HFFc6 (cell line): ENCODE measurements around the gene IFNG. TPM values are rescaled to one million over a fixed set of nuclear protein-coding genes. Genes with fewer than 3 reads are reported as not detected.

Experiments used
- DNase-seq: peaks from one replicate; pipeline ENCODE4 v3.0.0-alpha.2; 2018
- H3K27ac Mint-ChIP-seq: 2 replicates; pipeline ENCODE4 v1.8.0; 2020; ENCODE audit warnings: mild to moderate bottlenecking, mixed read lengths
- H3K27me3 Mint-ChIP-seq: 2 replicates; pipeline ENCODE4 v1.8.0; 2021; ENCODE audit warnings: mild to moderate bottlenecking, moderate library complexity, mixed read lengths; ENCODE audit not compliant: insufficient read depth
- H3K36me3 Mint-ChIP-seq: 2 replicates; pipeline ENCODE4 v1.8.0; 2021; ENCODE audit warnings: low read depth, mixed read lengths
- H3K4me1 Mint-ChIP-seq: 2 replicates; pipeline ENCODE4 v1.8.0; 2020; ENCODE audit warnings: low read depth, mixed read lengths
- H3K4me3 Mint-ChIP-seq: 2 replicates; pipeline ENCODE4 v1.8.0; 2020; ENCODE audit warnings: mild to moderate bottlenecking, moderate library complexity, mixed read lengths
- H3K9me3 Mint-ChIP-seq: 2 replicates; pipeline ENCODE4 v1.8.0; 2020; ENCODE audit warnings: mild to moderate bottlenecking, mixed read lengths
- CTCF ChIP-seq: fragments of 200-600 bp; sonication (generic); IDR thresholded peaks from 2 replicates; pipeline ENCODE4 v1.5.0; 2021; ENCODE audit warnings: antibody characterized with exemption, mild to moderate bottlenecking
- total RNA-seq, 6 experiments: library from RNA; stranded (reverse); fragmentation: NEBNext Ultra II Directional; extraction: Animal tissue kit (Norgen Biotek cat#: 25700); gene quantifications; 2 replicates in 1 of 6; 3 replicates in 5 of 6; pipeline ENCODE4 v1.2.3, GENCODE V29; 2021

IFNG gene
- total RNA-seq, 6 experiments from 2014 or later = not detected

DNA sequence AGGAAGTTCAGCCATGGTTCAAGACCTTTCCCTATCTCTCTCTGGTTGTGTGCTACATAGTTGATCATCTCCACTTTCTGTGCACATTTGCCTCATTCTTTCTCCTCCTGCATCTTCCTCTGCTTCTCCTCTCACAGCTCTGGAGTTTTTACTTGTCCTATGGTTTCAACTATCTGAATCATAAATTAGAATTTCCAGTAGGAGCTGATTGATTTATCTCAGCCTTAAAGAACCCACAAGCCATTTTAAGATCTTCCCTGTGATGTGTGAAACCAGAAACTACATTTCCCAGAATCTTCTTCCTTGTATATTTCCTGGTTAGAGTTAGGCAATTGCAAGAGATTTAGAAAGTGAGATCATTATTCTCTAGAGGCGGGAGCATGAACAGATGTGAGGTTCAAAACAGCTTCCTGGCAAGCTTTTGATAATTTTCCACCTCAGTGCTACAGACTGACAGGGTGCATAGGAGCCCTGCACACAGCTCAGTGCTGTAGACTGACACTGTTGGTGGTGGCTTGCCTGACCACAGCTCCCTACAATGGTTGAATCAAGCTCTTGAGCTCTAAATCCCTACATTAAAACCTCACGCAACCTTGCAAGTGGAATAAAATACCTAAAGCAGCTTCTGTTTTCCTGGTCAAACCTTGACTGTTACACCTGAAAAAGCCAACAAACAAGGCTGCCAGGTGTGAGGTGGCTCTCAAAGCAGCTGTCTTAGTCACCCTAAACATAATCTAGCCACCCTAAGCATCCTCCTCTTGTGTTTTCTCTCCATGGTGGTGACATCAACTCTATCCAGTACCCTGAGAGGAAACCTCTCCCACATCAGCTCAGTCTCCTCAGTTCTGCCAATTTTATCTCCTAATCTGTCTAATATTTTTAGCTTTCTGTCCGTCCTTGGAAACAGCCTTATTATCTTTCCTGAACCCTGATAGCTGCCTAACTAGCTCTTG is 21.5 kb upstream of the IFNG start:
- H3K27me3 Mint-ChIP-seq = peaks cover 12% of the 10 kb centered on the region
- DNase-seq = no peak
- no peaks in the 10 kb centered on the region for H3K36me3 Mint-ChIP-seq
- H3K9me3 Mint-ChIP-seq = no peaks in the 10 kb centered on the region
- H3K27ac Mint-ChIP-seq = no peak overlapping the region
- no peak for TF ChIP-seq CTCF
- H3K4me1 Mint-ChIP-seq = no peaks in the 10 kb centered on the region
- H3K4me3 Mint-ChIP-seq = no peak overlapping the region

DNA sequence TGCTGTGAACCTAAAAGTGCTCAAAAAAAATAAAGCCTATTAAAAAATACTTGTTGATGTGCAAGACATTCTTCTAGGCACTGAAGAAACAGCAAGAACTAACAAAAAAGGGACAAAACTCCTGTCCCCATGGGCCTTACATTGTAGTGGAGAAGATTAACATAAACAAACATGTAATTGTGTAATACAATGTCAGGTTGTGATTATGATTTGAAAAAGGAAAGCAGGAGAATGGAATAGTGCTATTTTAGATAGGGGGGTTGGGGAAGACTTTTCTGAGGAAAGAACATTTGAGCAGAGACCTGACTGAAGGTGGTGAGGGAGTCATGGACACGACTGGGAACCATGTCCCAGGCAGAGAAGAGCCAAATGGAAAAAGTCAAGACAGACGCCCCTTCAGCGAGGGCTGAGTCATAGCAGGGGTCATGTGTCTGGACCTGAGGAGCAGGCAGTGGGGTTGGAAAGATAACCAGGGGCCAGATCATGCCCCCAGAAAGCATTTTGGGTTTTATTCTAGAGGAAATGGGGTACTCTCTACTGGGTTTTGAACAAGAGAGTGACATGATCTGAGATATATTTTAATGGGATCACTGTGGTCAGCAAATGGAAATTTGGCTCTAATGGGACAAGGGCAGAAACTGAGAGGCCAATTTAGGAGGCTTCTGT is 19.4 kb upstream of the IFNG start:
- no peaks in the 10 kb centered on the region for H3K36me3 Mint-ChIP-seq
- DNase-seq = no peak
- H3K4me3 Mint-ChIP-seq = no peak overlapping the region
- TF ChIP-seq CTCF = no peak
- peaks cover 6% of the 10 kb centered on the region for H3K27me3 Mint-ChIP-seq
- H3K4me1 Mint-ChIP-seq = no peaks in the 10 kb centered on the region
- no peaks in the 10 kb centered on the region for H3K9me3 Mint-ChIP-seq
- no peak overlapping the region for H3K27ac Mint-ChIP-seq

DNA sequence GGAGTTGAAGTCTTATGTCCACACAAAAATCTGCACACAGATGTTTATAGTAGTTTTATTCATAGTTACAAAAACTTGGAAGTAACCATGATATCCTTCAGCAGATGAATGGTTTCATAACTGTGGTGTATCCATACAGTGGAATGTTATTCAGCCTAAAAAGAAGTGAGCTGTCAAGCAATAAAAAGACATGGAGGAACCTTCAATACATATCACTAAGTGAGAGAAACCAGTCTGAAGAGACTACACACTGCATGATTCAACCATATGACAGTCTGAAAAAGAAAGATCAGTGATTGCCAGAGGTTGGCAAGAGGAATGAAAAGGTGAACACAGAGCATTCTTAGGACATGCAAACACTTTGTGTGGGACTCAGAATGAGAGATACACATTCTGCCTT is 18.6 kb upstream of the IFNG start:
- Mint-ChIP-seq H3K36me3 (no peaks in the 10 kb centered on the region), H3K27ac (no peak overlapping the region), H3K9me3 (no peaks in the 10 kb centered on the region), H3K4me1 (no peaks in the 10 kb centered on the region), H3K4me3 (no peak overlapping the region), H3K27me3 (peaks cover 3% of the 10 kb centered on the region)
- TF ChIP-seq CTCF = no peak
- no peak for DNase-seq

DNA sequence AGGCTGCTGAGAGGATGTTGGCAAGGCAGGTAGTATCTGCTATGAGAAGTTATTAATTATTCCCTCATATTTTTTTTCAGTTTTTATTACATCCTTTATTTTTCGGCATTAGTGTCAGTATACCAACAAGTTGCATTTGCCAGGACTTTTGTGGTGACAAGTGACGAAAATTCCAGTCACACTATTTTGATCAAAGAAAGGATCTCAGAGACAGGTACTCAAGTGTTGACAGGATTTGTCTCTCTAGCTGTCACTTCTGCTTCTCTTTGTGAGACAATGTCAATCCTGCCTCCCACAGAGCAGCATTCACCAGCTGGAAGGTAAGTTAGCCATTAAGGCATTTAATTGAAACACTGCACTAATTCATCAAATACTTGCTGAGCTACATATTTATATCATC is 18.0 kb upstream of the IFNG start:
- H3K9me3 Mint-ChIP-seq = no peaks in the 10 kb centered on the region
- no peak for TF ChIP-seq CTCF
- H3K4me3 Mint-ChIP-seq = no peak overlapping the region
- no peak overlapping the region for H3K27ac Mint-ChIP-seq
- H3K36me3 Mint-ChIP-seq = no peaks in the 10 kb centered on the region
- H3K4me1 Mint-ChIP-seq = no peaks in the 10 kb centered on the region
- DNase-seq = no peak
- H3K27me3 Mint-ChIP-seq = peaks cover 3% of the 10 kb centered on the region

- Mint-ChIP-seq H3K27me3 (no peaks in the 10 kb centered on the region; the same call in none of the 2 replicates), H3K4me1 (no peaks in the 10 kb centered on the region)
Measured at GRCh38 chr12:68176257-68176656, 16.7 kb upstream of the IFNG start.

More at GRCh38 chr12:68176257-68176656, 16.7 kb upstream of the IFNG start:
- DNase-seq = no peak
- Mint-ChIP-seq H3K9me3 (no peaks in the 10 kb centered on the region), H3K4me3 (no peak overlapping the region), H3K36me3 (no peaks in the 10 kb centered on the region), H3K27ac (no peak overlapping the region)
- TF ChIP-seq CTCF = no peak
